CD14-positive monocyte (primary cell): ENCODE measurements around the gene RNF34. TPM values are rescaled to one million over a fixed set of nuclear protein-coding genes. Genes with fewer than 3 reads are reported as not detected.
A peak's percentile ranks its signal among the peaks of the same experiment; 100 is the strongest.

Source experiments
- DNase-seq, 3 donors: peaks; one replicate each; pipeline ENCODE4 v3.0.0-alpha.2; 2011 to 2022
- H2AFZ ChIP-seq: 2 replicates; pipeline ENCODE4 v1.6.0; 2012; ENCODE audit warnings: mild to moderate bottlenecking, low read depth, low read length, inconsistent platforms; ENCODE audit not compliant: insufficient read depth, poor library complexity, severe bottlenecking
- H3K27ac ChIP-seq, 2 donors: 1 replicate in 1 of 2; 2 replicates in 1 of 2; pipeline ENCODE4 v1.5.1; 2012 to 2013; ENCODE audit warnings: low read length in 2 of 2, control low read depth in 1 of 2, inconsistent platforms in 1 of 2, low read depth in 1 of 2, mild to moderate bottlenecking in 1 of 2
- H3K27me3 ChIP-seq, 2 donors: one replicate each; pipeline versions ENCODE4 v1.6.0 to v1.6.1; 2011 to 2013; ENCODE audit warnings: low read length in 2 of 2; ENCODE audit not compliant: control insufficient read depth in 2 of 2, insufficient read depth in 2 of 2
- H3K36me3 ChIP-seq, 2 donors: replicated peaks in 1 of 2; 1 replicate in 1 of 2; 2 replicates in 1 of 2; pipeline versions ENCODE4 v1.5.1 to v1.6.1; 2012 to 2013; ENCODE audit warnings: low read length in 2 of 2, control low read depth in 1 of 2, inconsistent platforms in 1 of 2, mild to moderate bottlenecking in 1 of 2; ENCODE audit not compliant: insufficient read depth in 2 of 2, control insufficient read depth in 1 of 2
- H3K4me1 ChIP-seq, 2 donors: 1 replicate in 1 of 2; 2 replicates in 1 of 2; pipeline versions ENCODE4 v1.5.1 to v1.6.1; 2012 to 2013; ENCODE audit warnings: low read length in 2 of 2, control low read depth in 1 of 2, inconsistent platforms in 1 of 2, mild to moderate bottlenecking in 1 of 2, moderate library complexity in 1 of 2; ENCODE audit not compliant: insufficient read depth in 2 of 2, control insufficient read depth in 1 of 2
- H3K4me2 ChIP-seq: replicated peaks from 2 replicates; pipeline ENCODE3; 2012; ENCODE audit warnings: low read length, moderate library complexity, mild to moderate bottlenecking; ENCODE audit not compliant: poor library complexity, severe bottlenecking; ENCODE audit errors: extremely low read depth
- H3K4me3 ChIP-seq, 3 experiments: fragments of 200-600 bp in 1 of 3; sonication (generic) in 1 of 3; replicated peaks in 1 of 3; 1 replicate in 2 of 3; 2 replicates in 1 of 3; pipeline ENCODE4 v1.5.1; 2011 to 2013; ENCODE audit warnings: low read length in 3 of 3, mild to moderate bottlenecking in 3 of 3, control low read depth in 2 of 3, low read depth in 2 of 3, inconsistent platforms in 1 of 3, moderate library complexity in 1 of 3
- H3K79me2 ChIP-seq: 2 replicates; pipeline ENCODE4 v1.6.0; 2012; ENCODE audit warnings: mild to moderate bottlenecking, control low read depth, inconsistent platforms, low read length, moderate library complexity; ENCODE audit not compliant: insufficient read depth
- H3K9ac ChIP-seq: 2 replicates; pipeline ENCODE4 v1.6.0; 2017; ENCODE audit warnings: low read length, mild to moderate bottlenecking; ENCODE audit not compliant: insufficient read depth, poor library complexity, severe bottlenecking
- H3K9me3 ChIP-seq, 2 donors: replicated peaks in 1 of 2; 1 replicate in 1 of 2; 2 replicates in 1 of 2; pipeline versions ENCODE4 v1.5.1 to v1.6.1; 2012 to 2013; ENCODE audit warnings: low read length in 2 of 2, control low read depth in 1 of 2; ENCODE audit not compliant: control insufficient read depth in 1 of 2, insufficient read depth in 1 of 2
- H4K20me1 ChIP-seq: 2 replicates; pipeline ENCODE4 v1.6.0; 2012; ENCODE audit warnings: mild to moderate bottlenecking, low read length, control low read depth, moderate library complexity; ENCODE audit not compliant: insufficient read depth
- H3K27ac Mint-ChIP-seq, 7 donors: one replicate each; pipeline ENCODE4 v1.8.0; 2020; ENCODE audit warnings: mild to moderate bottlenecking in 7 of 7, mixed read lengths in 7 of 7, moderate library complexity in 6 of 7, inconsistent platforms in 2 of 7
- H3K27me3 Mint-ChIP-seq, 3 donors: one replicate each; pipeline ENCODE4 v1.8.0; 2021 to 2022; ENCODE audit warnings: low read depth in 3 of 3, mild to moderate bottlenecking in 3 of 3, mixed read lengths in 3 of 3, moderate library complexity in 3 of 3, inconsistent platforms in 1 of 3
- H3K36me3 Mint-ChIP-seq, 2 donors: one replicate each; pipeline ENCODE4 v1.8.0; 2020; ENCODE audit warnings: mixed read lengths in 2 of 2, inconsistent platforms in 1 of 2, mild to moderate bottlenecking in 1 of 2
- H3K4me1 Mint-ChIP-seq: one replicate; pipeline ENCODE4 v1.8.0; 2020; ENCODE audit warnings: mild to moderate bottlenecking, mixed read lengths
- H3K4me3 Mint-ChIP-seq, 2 donors: one replicate each; pipeline ENCODE4 v1.8.0; 2020; ENCODE audit warnings: mild to moderate bottlenecking in 2 of 2, mixed read lengths in 2 of 2, moderate library complexity in 1 of 2
- H3K9me3 Mint-ChIP-seq, 7 donors: one replicate each; pipeline ENCODE4 v1.8.0; 2020 to 2022; ENCODE audit warnings: mixed read lengths in 7 of 7, mild to moderate bottlenecking in 6 of 7, moderate library complexity in 6 of 7, inconsistent platforms in 2 of 7
- WGBS: methylation state at CpG from one replicate; pipeline ENCODE4 v1.1.5; 2013; ENCODE audit warnings: missing lambda C conversion rate; ENCODE audit not compliant: insufficient coverage; 5-methylcytosine and 5-hydroxymethylcytosine counted together
- intact Hi-C, 2 donors: fragments of 100-400 bp; cut with micrococcal nuclease; formaldehyde crosslinking; loops; one replicate each; pipeline versions ENCODE4 v1.15.0 to v1.15.1; 2023
- polyA plus RNA-seq, 3 donors: library from polyadenylated mRNA; depleted of rRNA in 1 of 3; unstranded in 2 of 3; stranded (reverse) in 1 of 3; fragments of 300-500 nt in 2 of 3; fragments of >200 nt in 1 of 3; fragmentation: Illumina TruSeq in 2 of 3; gene quantifications; 1 replicate in 2 of 3; 2 replicates in 1 of 3; pipeline ENCODE4 v1.2.3, GENCODE V29; 2012 to 2021
- TF ChIP-seq, protein P1 (sequence below): fragments of 200-600 bp; IDR thresholded peaks from one replicate; pipeline ENCODE4 v1.8.0; 2022; ENCODE audit warnings: antibody characterized with exemption, mild to moderate bottlenecking

Gene RNF34
- polyA plus RNA-seq, 3 donors: 15.5 to 23.8 (median 19.2) TPM

DNA sequence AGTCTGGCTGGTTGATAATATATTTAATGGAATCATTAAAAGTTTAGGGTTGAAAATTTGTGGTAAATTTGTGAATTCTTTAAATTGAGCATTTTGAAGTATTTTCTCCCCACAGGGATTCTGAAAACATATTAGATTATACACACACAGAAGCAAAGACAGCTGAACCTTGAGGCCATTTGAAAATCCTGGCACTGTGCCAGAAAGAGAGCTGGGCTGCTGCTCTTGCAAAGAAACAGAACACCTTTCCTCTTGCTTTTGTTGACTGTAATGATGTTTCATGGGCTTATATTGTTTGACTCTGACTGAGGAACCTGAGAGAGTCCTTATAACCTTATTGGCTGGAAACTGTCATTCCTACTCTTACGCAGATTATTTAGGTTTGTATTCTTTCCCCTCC is 4.8 kb downstream of the RNF34 start:
- intact Hi-C loops: no loop called here
- no peak overlapping the region for H2AFZ ChIP-seq
- Mint-ChIP-seq H3K4me3 (no peak overlapping the region), H3K9me3 (peaks cover 0 to 2% (median 0%) of the 10 kb centered on the region in 7 donors), H3K4me1 (peaks cover 19% of the 10 kb centered on the region), H3K27ac (peak overlapping the region in 3 of 7 donors; percentile 46 to 49 (median 46)), H3K36me3 (peaks cover 47 to 61% of the 10 kb centered on the region in 2 donors), H3K27me3 (peaks cover 0 to 1% (median 0%) of the 10 kb centered on the region in 3 donors)
- TF ChIP-seq, protein P1, sequence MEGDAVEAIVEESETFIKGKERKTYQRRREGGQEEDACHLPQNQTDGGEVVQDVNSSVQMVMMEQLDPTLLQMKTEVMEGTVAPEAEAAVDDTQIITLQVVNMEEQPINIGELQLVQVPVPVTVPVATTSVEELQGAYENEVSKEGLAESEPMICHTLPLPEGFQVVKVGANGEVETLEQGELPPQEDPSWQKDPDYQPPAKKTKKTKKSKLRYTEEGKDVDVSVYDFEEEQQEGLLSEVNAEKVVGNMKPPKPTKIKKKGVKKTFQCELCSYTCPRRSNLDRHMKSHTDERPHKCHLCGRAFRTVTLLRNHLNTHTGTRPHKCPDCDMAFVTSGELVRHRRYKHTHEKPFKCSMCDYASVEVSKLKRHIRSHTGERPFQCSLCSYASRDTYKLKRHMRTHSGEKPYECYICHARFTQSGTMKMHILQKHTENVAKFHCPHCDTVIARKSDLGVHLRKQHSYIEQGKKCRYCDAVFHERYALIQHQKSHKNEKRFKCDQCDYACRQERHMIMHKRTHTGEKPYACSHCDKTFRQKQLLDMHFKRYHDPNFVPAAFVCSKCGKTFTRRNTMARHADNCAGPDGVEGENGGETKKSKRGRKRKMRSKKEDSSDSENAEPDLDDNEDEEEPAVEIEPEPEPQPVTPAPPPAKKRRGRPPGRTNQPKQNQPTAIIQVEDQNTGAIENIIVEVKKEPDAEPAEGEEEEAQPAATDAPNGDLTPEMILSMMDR: no peak
- peaks cover 64% of the 10 kb centered on the region for H4K20me1 ChIP-seq
- peaks cover 26 to 64% of the 10 kb centered on the region in 2 donors for H3K36me3 ChIP-seq
- no peak for DNase-seq
- no peaks in the 10 kb centered on the region for H3K9me3 ChIP-seq
- no peak overlapping the region for H3K9ac ChIP-seq
- peaks cover 12 to 19% of the 10 kb centered on the region in 2 donors for H3K4me1 ChIP-seq
- no peak overlapping the region for H3K27ac ChIP-seq
- peaks cover 94% of the 10 kb centered on the region for H3K79me2 ChIP-seq
- H3K27me3 ChIP-seq: no peaks in the 10 kb centered on the region
- H3K4me2 ChIP-seq: no peak overlapping the region
- no CpG with 5 or more reads among the region's 1 CpG for WGBS
- H3K4me3 ChIP-seq: no peak overlapping the region

DNA sequence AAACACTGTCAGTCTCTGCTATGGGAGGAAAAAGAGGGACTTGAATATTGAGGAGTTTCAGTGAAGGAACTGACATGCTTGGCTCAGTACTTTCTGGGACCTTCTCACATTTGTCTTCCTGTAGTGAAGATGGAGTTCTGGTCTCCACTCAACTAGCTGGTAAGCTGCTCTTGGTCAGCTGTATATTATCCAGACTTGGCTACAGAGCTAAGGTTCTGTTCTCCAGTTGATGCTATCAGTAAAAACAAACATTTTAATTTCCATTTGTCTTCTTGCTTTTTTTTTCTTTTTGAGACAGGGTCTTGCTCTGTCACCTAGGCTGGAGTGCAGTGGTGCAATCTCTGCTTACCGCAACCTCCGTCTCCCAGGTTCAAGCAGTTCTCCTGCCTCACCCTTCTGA is 5.3 kb downstream of the RNF34 start:
- H3K27me3 ChIP-seq: no peaks in the 10 kb centered on the region
- TF ChIP-seq, protein P1: no peak
- no CpG with 5 or more reads among the region's 2 CpGs for WGBS
- H3K27me3 Mint-ChIP-seq: no peaks in the 10 kb centered on the region
- H3K36me3 ChIP-seq: peaks cover 26 to 64% of the 10 kb centered on the region in 2 donors
- H3K4me3 ChIP-seq: no peak overlapping the region
- peaks cover 47 to 64% of the 10 kb centered on the region in 2 donors for H3K36me3 Mint-ChIP-seq
- DNase-seq: no peak
- H3K4me1 Mint-ChIP-seq: peaks cover 19% of the 10 kb centered on the region
- H2AFZ ChIP-seq: no peak overlapping the region
- H3K4me2 ChIP-seq: no peak overlapping the region
- peaks cover 0 to 2% (median 0%) of the 10 kb centered on the region in 7 donors for H3K9me3 Mint-ChIP-seq
- no peak overlapping the region for H3K9ac ChIP-seq
- H4K20me1 ChIP-seq: peaks cover 67% of the 10 kb centered on the region
- H3K4me1 ChIP-seq: peaks cover 12 to 19% of the 10 kb centered on the region in 2 donors
- H3K9me3 ChIP-seq: no peaks in the 10 kb centered on the region
- no peak overlapping the region for H3K4me3 Mint-ChIP-seq
- H3K27ac Mint-ChIP-seq: peak overlapping the region in 4 of 7 donors; percentile 12 to 49 (median 46)
- H3K79me2 ChIP-seq: peaks cover 96% of the 10 kb centered on the region
- intact Hi-C loops: no loop called here
- no peak overlapping the region for H3K27ac ChIP-seq
